ENCODE data around the gene PECR. TPM values are rescaled to one million over a fixed set of nuclear protein-coding genes. Genes with fewer than 3 reads are reported as not detected.
"Not testable (repeated sequence)": the region's sequence is repeated elsewhere in the genome, so short reads cannot be mapped to it uniquely, and the experiment has no call there.

The PECR gene
- total RNA-seq, 1 donor from 2014 or later = 6.1 TPM

DNA sequence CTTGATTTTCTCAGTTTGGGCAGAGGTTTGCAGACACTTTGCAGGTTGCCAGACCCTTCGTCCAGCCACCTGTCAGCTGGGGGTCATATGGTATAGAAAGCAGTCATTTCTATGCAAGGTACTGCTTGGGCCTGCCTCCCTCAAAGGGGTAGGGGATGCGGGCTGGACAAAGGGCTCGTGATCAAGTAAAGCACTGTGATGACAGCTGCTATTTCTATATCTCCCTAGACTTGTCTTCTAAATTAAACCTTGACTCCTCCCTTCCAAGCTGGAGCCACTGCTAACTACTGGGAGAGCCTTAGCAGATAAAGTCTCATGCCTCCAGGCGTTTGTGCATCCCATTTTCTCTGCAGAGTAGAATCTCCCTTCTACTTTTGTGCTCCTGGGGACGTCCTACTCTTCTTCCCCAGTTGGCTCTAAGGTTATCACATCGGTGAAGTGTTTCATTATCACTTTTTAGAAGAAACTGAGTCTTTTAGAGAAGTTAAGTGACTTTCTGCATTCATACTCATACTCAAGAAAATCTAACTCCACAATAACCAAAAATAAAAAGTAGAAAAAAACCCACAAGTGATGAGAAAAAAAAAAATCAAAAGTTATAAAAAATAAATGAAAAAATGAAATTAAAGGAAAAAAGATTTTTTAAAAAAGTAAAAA is 26.8 kb upstream of the PECR start:
- no peak for DNase-seq
- intact Hi-C loops (cut with micrococcal nuclease) = no loop called here
- ATAC-seq = no peak

DNA sequence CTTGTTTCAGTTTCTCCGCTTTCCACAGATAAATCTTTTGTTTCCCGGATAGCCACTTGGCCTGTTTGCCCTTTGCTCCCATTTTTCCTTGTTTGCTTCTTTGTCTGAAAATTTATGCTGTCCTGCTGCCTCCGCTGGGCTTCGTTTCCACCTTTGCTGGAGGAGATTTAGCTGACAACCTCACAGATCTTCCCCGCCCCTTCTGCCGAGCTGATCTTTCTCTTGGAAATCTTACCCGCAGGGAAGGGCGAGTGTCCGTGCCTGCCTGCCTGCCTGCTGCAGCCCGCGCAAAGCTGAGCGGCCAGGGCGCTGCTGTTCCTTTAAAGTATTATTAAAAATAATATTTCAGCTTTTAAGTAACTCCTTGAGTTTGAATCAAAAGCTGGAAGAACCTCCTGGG is 26.2 kb upstream of the PECR start:
- ATAC-seq = no peak

DNA sequence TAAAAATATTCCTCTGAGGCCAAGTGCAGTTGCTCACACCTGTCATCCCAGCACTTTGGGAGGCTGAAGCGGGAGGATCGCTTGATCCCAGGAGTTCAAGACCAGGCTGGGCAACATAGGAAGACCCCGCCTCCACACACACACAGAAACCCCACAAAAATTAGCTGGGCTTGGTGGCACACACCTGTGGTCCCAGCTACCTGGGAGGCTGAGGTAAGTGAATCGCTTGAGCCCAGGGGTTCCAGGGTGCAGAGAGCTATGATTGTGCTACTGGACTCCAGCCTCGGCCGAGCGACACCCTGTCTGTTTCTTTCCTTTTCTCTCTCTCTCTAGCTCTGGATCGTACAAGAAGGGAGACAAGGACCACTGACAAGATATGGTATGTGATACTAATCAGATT is 25.7 kb upstream of the PECR start:
- ATAC-seq = no peak
- intact Hi-C loops (cut with micrococcal nuclease) = no loop called here
- DNase-seq = no peak

More for the DNA sequence above, 26.2 kb upstream of the PECR start:
- DNase-seq = no peak
- intact Hi-C loops (cut with micrococcal nuclease) = no loop called here

DNA sequence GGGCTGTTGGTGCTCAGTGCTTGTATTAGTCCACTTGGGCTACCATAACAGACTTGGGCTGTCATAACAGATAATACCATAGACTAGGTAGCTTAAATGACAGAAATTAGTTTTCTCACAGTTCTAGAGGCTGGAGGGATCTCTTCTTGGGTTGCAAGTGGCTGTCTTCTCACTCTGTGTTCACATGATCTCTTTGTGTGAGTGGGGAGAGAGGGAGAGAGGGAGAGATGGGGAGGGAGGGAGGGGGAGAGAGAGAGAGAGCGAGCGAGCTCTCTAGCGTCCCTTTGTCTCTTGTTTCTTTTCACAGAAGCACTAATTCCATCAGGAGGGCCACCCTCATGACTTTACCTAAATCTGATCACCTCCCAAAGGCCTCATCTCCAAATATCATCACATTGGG is 23.1 kb upstream of the PECR start:
- ATAC-seq = no peak
- intact Hi-C loops (cut with micrococcal nuclease) = no loop called here
- no peak for DNase-seq

DNA sequence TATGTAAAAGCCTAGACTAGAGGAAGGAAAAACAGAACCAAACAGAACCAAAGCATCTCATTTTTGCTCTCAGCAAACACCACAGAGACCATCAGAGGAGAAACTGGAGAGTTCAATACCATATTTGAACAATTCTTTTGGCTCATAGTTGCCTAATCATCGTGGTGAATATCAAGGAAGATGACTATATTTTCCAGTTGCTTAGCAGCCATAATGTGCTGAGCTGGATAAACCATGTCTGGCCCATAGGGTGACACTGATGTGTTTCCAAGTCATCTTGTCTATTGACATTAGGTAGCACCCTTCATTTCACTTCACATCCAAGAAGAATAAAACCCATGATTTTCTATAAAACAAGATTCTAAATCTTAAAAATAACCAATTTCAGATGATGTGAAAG is 21.6 kb upstream of the PECR start:
- no peak for ATAC-seq
- intact Hi-C loops (cut with micrococcal nuclease) = no loop called here
- DNase-seq = no peak

DNA sequence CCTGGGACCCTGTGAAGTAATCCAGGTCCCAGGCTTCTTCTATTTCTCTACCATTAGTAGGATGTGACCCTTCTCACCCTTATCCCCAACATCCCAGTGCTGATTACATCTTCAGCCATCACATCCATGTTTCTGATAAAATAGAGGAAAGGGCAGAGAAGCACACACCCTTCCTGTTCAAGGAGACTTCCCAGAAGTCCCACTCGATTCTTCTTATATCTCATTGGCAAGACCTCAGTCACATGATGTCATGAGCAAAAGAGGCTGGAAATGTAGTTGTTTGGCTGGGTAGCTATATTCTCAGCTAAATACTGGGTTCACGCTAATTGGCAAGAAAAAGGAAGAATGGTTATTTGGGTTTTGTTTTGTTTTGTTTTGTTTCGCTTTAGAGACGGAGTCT is 19.5 kb upstream of the PECR start:
- intact Hi-C loops (cut with micrococcal nuclease) = no loop called here
- no peak for ATAC-seq
- no peak for DNase-seq

DNA sequence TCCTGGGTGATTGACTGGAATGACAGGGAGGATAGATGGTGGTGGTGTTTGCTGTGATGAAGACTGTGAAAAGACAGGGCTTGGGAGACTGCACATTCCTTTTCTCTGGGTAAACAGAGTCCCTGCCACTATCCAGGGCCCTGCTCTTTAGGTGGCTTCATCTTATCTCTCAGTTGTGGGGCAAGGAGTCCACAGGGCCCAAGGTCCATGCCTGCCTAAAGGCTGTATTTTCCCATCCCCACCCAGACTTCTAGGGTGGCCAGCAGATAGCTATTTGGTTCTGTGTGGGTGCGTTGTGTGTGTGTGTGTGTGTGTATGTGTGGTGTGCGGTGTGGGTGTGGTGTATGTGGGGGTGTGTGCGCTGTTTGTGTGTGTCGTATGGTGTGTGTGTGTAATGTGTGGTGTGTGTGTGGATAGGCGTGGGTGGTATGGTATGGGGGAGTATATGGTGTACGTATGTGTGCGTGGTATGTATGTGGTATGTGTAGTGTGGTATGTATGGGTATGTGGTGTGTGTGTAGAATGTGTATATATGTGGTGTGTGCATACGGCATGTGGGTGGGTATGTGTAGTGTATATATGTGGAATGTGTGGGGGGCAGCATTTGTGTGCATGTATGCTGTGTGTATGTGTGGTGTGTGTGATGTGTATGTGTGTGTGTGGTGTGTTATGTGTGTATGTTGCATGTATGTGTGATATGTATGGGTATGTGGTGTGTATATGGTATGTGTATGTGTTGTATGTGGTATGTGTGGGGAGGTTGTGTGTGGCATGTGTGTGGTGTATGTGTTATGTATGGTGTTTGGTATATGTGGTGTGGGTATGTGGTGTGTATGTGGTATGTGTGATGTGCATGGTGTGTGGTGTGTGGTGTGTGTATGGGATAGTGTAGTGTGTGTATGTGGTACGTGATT is 17.1 kb upstream of the PECR start:
- intact Hi-C loops (cut with micrococcal nuclease) = no loop called here
- DNase-seq = no peak
- ATAC-seq = no peak

DNA sequence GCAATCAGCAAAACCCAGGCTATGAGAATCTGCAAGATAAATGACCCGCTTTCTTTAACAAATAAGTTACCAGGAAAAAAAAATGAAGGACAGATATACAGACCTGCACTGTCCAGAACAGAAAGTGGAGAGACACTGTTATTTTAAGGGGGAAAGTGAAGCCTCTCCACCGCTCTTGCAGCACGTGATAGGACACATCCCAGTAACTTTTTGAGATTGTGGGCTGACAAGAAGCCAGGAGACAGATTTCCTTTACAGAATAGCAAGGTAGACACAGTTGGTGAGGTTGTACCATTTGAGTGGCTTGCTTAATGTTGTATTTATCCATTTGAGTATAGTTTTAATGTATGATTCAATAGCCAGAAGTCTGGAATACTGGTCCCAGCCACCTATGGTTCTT is 13.1 kb upstream of the PECR start:
- intact Hi-C loops (cut with micrococcal nuclease) = no loop called here
- ATAC-seq = no peak

DNA sequence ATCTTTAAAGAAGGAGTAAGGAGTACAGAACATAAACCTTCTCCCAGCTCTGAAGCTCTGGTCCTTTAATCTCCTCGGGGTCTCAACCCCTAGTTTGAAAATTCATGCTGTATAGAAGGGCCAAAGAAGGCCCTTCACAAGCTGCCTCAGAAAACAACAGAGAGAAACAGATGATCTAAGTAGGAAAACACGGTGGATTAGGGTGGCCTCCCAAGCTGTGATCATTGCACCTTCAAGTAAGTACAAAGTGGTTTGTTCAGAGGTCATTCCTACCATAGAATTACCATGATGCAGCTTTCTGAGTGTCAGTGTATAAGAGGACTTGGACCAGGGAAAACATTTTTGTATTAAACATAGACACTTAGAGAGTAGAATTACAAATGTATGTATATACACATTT is 11.0 kb upstream of the PECR start:
- DNase-seq (no peak), ATAC-seq (no peak)
- intact Hi-C loops (cut with micrococcal nuclease) = no loop called here

More for the DNA sequence above, 13.1 kb upstream of the PECR start:
- DNase-seq = no peak

DNA sequence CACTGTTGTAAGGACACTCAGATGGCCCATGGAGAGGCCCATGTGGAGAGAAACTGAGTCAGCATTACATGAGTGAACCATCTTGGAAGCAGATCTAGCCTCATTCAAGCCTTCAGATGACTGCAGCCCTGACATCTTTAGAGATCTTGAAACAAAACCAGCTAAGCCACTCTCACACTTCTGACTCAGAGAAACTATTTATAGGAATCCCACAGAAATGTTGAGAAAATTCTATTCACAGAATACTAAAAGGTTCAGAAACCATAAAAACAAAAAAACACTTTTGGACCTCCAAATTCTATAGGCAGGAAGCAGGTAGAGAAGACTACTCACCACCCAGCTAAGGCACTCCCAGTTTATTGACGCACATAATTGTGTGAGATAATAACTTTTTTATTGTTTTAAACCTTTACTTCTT is 8.8 kb upstream of the PECR start:
- no peak for ATAC-seq
- intact Hi-C loops (cut with micrococcal nuclease) = no loop called here
- no peak for DNase-seq

DNA sequence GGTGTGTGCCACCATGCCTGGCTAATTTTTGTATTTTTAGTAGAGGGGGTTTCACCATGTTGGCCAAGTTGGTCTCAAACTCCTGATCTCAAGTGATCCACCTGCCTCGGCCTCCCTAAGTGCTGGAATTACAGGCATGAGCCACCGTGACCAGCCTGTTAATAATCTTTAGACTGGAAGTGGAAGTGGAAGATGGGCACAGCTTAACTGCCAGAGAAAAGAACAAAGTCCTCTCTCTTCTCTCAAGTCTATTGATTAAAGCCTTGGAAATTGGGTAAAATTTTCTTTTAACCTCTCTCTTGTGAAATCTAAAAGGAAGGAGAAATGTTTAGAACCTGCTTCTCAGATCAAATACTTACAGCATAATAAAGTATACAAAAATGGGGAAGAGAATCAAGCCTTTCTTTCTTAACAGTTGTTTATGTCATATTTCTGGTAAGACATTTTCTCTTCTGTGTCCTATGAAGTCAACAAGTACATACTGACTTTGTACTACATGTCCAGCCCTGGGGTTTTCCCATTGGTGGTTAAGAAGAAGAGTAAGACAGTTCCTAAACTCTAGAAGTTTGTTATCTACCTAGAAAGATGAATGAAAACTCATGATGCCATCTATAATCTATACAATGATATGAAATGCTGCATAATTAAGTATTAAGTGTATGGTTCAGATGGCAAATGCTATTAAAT is 4.7 kb upstream of the PECR start:
- intact Hi-C loops (cut with micrococcal nuclease) = no loop called here
- ATAC-seq (no peak), DNase-seq (no peak)

DNA sequence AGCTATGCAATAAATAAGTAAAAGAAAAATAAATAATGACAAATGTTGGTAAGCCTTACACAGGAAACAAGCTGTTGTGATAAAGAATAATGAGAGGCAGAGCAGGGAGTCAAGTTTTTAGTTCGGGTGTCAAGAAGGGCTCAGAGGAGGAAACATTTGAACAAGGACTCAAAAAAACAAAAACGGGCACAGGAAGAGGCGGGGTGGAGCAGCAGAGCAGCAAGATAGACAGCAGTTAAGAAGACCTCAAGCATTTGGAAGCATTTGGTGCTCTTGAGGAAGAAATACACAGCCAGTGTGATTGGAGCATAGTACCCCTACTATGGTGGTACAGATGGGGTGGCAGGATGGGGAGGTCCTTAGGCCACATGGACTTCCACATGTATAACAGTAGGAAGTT is 2.9 kb upstream of the PECR start:
- ATAC-seq = no peak
- intact Hi-C loops (cut with micrococcal nuclease) = no loop called here
- no peak for DNase-seq

DNA sequence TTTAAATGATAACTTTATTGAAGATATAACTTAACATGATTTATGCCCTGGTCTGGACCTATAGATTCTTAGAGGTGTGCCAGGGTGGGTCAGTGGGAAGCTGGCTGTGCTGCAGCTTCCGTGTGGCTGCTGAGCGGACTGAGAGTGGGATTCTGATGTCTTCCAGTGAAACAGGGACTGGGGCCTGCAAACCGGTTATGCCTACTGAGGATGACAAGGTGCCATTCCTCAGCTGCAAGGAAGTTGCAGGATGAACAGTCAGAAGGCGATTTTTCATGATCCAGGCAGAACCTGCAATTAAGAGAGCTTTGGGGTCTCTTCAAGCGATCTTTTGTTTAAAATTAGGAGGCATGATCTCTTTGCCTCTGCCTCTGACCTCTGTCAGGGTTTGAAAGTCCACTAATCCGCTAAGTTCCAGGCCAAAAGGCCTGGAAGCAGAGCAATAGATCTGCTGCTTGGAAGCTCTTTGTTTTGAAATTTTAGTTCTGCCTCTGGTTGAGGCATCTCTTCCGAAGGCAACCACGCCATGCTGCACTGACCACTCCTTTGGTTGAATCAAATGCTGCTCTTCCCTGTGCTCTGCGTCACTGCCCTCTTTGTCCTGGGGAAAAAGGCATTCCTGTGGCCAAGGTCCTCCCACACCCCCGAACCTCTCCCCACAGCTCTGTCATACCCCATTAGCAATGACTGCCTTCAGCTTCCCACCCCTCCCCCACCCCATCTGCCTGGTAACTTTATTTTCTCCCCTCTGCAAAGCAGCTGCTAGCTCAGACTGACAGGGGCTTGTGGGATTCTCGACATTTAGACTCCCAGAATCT is 2.1 kb upstream of the PECR start:
- intact Hi-C loops (cut with micrococcal nuclease) = no loop called here
- DNase-seq (no peak), ATAC-seq (no peak)

DNA sequence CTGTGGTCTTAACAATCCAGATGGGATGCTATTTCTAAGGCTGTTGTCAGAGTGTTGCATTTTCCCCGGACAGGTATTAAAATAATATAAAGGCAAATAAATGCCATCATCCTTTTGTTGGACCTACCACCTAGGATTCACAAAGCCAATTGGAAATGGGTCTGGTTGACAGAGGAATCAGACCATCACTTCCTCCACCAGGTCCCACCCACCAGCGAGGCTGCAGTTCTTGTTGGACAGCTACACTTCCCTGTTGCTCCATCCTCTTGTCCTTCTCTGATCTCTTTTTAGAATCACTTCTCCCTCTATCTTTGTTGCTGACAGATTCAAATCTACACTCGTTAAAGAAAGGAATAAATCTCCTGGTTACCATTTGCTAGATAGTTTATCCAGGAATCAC is 1.2 kb upstream of the PECR start:
- ATAC-seq = no peak
- intact Hi-C loops (cut with micrococcal nuclease) = no loop called here
- no peak for DNase-seq

DNA sequence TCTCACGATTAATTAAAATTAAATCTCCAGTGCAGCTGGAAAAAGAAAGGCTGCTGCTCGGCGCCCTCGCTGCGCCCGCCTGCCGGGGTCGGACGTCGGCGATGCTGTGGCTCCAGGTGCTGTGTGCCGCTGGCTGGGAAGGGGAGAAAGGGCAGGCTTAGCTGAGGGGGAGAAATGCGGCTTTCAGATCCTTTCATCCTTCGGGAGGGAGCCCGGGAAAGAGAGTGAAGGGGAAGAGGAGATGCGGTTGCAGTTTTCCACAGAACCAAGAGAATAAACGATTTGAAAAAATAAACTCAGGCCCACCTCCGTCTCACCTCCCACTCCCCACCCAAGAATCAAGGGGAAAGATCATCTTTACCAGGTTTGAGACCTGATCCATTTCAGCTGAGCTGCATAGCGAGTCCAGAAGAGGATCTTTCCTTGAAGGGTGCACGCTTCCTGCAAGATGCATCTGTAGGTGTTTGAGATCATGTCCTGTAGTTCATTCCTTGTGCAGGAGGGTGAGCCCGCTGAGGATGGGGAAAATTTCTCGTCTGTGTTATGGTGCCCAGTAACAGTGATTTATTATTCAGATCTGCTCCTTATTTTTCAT is 605 bp upstream of the PECR start:
- intact Hi-C loops (cut with micrococcal nuclease) = no loop called here
- DNase-seq (no peak), ATAC-seq (peak; percentile 44)

DNA sequence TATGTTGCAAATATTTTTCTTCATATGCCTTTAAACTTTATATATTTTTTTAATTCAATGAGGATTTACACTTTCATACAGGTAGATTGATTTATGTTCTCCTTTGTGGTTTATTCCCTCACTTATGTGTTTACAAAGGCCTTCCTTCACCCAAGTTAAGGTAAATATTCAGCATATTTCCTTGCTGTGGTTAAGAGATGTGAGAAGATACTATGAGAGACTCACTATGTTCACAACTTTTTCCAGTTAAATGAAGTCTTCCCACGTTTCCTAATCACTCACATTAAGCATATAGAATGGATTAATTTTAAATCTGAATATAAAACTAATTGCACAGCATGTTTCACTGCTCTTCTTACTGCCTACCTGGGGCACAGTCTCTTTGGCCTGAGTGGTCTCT is 597 bp downstream of the PECR start:
- ATAC-seq (no peak), DNase-seq (no peak)
- intact Hi-C loops (cut with micrococcal nuclease) = no loop called here

DNA sequence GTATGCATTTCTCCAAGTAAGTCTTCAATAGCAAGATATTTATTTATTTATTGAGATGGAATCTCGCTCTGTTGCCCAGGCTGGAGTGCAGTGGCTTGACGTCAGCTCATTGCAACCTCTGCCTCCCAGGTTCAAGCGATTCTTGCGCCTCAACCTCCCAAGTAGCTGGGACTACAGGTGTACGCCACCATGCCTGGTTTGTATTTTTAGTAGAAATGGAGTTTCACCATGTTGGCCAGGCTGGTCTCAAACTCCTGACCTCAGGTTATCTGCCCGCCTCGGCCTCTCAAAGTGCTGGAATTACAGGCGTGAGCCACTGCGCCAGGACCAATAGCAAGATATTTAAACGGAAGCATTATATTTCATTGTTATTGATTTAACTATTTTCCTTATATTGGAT is 1.6 kb downstream of the PECR start:
- ATAC-seq; intact Hi-C loops (cut with micrococcal nuclease); DNase-seq: not testable (repeated sequence)

DNA sequence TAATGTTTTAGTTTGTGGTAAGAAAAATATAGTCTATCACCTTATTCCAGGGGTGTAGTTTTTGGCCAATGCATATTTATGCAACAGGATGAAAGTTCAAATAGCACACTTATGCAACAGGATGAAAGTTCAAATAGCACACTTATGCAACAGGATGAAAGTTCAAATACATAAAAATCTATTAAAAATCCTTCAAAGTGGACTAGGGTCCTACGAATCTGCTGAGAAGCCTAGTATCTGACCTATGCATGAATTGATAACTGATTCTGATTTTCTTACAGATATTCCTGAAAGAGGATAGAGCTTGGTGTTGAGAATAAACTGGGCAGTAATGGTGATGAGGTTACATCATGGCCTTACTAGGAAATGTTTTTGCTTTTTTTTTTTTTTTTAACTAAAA is 2.8 kb downstream of the PECR start:
- intact Hi-C loops (cut with micrococcal nuclease) = no loop called here

More for the DNA sequence above, 2.8 kb downstream of the PECR start:
- DNase-seq (no peak), ATAC-seq (no peak)
